BE2C (cell line): ENCODE results near the gene CCDC197.
A peak's percentile ranks its signal among the peaks of the same experiment; 100 is the strongest.

Experiments used
- DNase-seq: peaks from one replicate; pipeline ENCODE4 v3.0.0-alpha.2; 2020
- H3K27me3 ChIP-seq: fragments of 250-450 bp; sonication (Bioruptor Pico); 2 replicates; pipeline ENCODE4 v1.5.1; 2020; ENCODE audit warnings: mild to moderate bottlenecking
- H3K36me3 ChIP-seq: fragments of 250-450 bp; sonication (Bioruptor Pico); 2 replicates; pipeline ENCODE4 v1.5.1; 2020; ENCODE audit warnings: mild to moderate bottlenecking
- H3K4me1 ChIP-seq: fragments of 250-450 bp; sonication (Bioruptor Pico); 2 replicates; pipeline ENCODE4 v1.5.1; 2020
- H3K4me3 ChIP-seq: 2 replicates; pipeline ENCODE4 v1.5.1; 2011; ENCODE audit warnings: low read depth, low read length
- H3K9me3 ChIP-seq: fragments of 250-450 bp; sonication (Bioruptor Pico); 2 replicates; pipeline ENCODE4 v1.5.1; 2020
- CTCF ChIP-seq: IDR thresholded peaks from 2 replicates; pipeline ENCODE4 v1.5.1; 2012; ENCODE audit warnings: mild to moderate bottlenecking, low read depth, low read length

Gene CCDC197

GRCh38 chr14:93970585-93970964 lies 26.5 kb upstream of the CCDC197 start:
- Histone ChIP-seq H3K27me3 (no peaks in the 10 kb centered on the region; the same call in 1 of the 2 replicates), H3K4me1 (no peaks in the 10 kb centered on the region), H3K9me3 (no peaks in the 10 kb centered on the region), H3K36me3 (no peaks in the 10 kb centered on the region), H3K4me3 (peak overlapping the region; percentile 34)
- peak; percentile 44 for TF ChIP-seq CTCF
- no peak for DNase-seq

GRCh38 chr14:93970965-93971634 lies 26.0 kb upstream of the CCDC197 start:
- Histone ChIP-seq H3K4me1 (no peaks in the 10 kb centered on the region), H3K36me3 (no peaks in the 10 kb centered on the region), H3K9me3 (no peaks in the 10 kb centered on the region), H3K4me3 (peak overlapping the region; percentile 34), H3K27me3 (no peaks in the 10 kb centered on the region; the same call in 1 of the 2 replicates)
- no peak for DNase-seq
- TF ChIP-seq CTCF = no peak

GRCh38 chr14:93971635-93972027 lies 25.5 kb upstream of the CCDC197 start:
- no peaks in the 10 kb centered on the region for H3K4me1 ChIP-seq
- no peak overlapping the region for H3K4me3 ChIP-seq
- no peaks in the 10 kb centered on the region; the same call in 1 of the 2 replicates for H3K27me3 ChIP-seq
- TF ChIP-seq CTCF = no peak
- no peaks in the 10 kb centered on the region for H3K9me3 ChIP-seq
- DNase-seq = no peak
- no peaks in the 10 kb centered on the region for H3K36me3 ChIP-seq

GRCh38 chr14:93972618-93973205 lies 24.4 kb upstream of the CCDC197 start:
- Histone ChIP-seq H3K36me3 (no peaks in the 10 kb centered on the region), H3K4me1 (no peaks in the 10 kb centered on the region), H3K4me3 (no peak overlapping the region), H3K9me3 (no peaks in the 10 kb centered on the region), H3K27me3 (no peaks in the 10 kb centered on the region; the same call in 1 of the 2 replicates)
- no peak for DNase-seq
- no peak for TF ChIP-seq CTCF

GRCh38 chr14:93973607-93974006 lies 23.5 kb upstream of the CCDC197 start:
- DNase-seq = no peak
- H3K27me3 ChIP-seq = no peaks in the 10 kb centered on the region; the same call in 1 of the 2 replicates
- H3K4me1 ChIP-seq = no peaks in the 10 kb centered on the region
- TF ChIP-seq CTCF = no peak
- H3K36me3 ChIP-seq = no peaks in the 10 kb centered on the region
- H3K9me3 ChIP-seq = no peaks in the 10 kb centered on the region
- no peak overlapping the region for H3K4me3 ChIP-seq

- Histone ChIP-seq H3K9me3 (no peaks in the 10 kb centered on the region), H3K27me3 (no peaks in the 10 kb centered on the region; the same call in 1 of the 2 replicates), H3K36me3 (no peaks in the 10 kb centered on the region), H3K4me1 (no peaks in the 10 kb centered on the region), H3K4me3 (no peak overlapping the region)
- TF ChIP-seq CTCF = no peak
- no peak for DNase-seq
These were observed 22.8 kb upstream of the CCDC197 start for GRCh38 chr14:93974299-93974698.
